ENCODE measurements around the gene SHH.

DNA sequence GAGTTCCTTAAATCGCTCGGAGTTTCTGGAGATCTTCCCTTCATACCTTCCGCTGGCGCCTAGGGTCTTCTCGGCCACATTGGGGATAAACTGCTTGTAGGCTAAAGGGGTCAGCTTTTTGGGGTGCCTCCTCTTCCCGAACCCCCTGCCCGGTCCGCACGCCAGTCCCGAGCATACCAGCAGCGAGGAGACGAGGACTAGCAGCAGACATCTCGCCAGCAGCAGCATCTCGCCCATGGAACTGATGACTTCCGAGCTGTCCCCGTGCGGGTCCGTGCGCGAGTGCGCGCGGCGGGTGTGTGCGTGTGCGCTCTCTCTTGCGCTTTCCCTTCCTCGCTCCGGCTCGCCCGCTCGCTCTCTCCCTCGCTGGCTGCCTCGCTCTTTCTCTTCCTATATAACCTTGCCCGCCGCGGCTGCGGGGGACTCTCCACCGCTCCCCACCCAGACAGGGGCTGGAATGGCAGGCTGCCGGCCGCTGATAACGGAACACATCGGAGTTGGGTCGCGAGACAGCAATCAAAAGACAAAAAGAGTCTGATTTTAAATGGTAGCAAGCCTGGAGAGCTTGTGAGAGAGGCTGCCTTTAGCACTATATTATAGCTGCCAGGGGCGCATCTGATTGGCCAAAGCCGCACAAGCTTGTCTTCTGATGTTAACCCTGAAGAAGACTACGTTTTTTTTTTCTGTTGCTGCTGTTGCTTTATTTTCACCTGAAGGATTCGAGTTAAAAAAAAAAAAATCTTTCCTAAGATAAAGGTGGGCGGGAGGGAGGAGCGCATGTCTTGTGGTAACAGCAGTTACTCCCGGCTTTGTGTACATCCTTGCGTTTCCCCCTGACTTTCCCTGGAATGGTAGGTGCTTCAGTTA lies at the start of gene SHH:
- no peak for TF ChIP-seq POLR2A (IDR thresholded peaks at IDR 0.05; ENCODE audit: low read length)
- no peak for TF ChIP-seq GATA1 (IDR thresholded peaks at IDR 0.05; ENCODE audit: low read depth, low read length)
